Fibroblast of skin of right biceps (primary cell): ENCODE results near the gene SLC13A4.
"Not testable (repeated sequence)": the region's sequence is repeated elsewhere in the genome, so short reads cannot be mapped to it uniquely, and the experiment has no call there.

Experiments used
- DNase-seq: peaks from one replicate; pipeline ENCODE4 v3.0.0-alpha.2; 2013

Gene SLC13A4

GRCh38 chr7:135716677-135717238 is 11.2 kb downstream of the SLC13A4 start:
- DNase-seq, result peak; percentile 88

GRCh38 chr7:135715673-135716072 is 12.3 kb downstream of the SLC13A4 start:
- no peak for DNase-seq

GRCh38 chr7:135715055-135715522 is 12.9 kb downstream of the SLC13A4 start:
- DNase-seq, result no peak

GRCh38 chr7:135714534-135715009 is 13.4 kb downstream of the SLC13A4 start:
- DNase-seq, result peak; percentile 73

- DNase-seq, result peak; percentile 10
These were observed 14.0 kb downstream of the SLC13A4 start for GRCh38 chr7:135713836-135714470.

GRCh38 chr7:135712796-135713195 is 15.2 kb downstream of the SLC13A4 start:
- no peak for DNase-seq

- DNase-seq, result no peak
These were observed 15.7 kb downstream of the SLC13A4 start for GRCh38 chr7:135712182-135712782.

GRCh38 chr7:135711139-135711469 is 16.9 kb downstream of the SLC13A4 start:
- no peak for DNase-seq

GRCh38 chr7:135710417-135711138 is 17.4 kb downstream of the SLC13A4 start:
- no peak for DNase-seq

GRCh38 chr7:135709508-135709907 is 18.5 kb downstream of the SLC13A4 start:
- no peak for DNase-seq

GRCh38 chr7:135708041-135708440 is 19.9 kb downstream of the SLC13A4 start:
- DNase-seq, result no peak

GRCh38 chr7:135707570-135707966 is 20.4 kb downstream of the SLC13A4 start:
- DNase-seq, result no peak

- DNase-seq, result no peak
These were observed 21.0 kb downstream of the SLC13A4 start for GRCh38 chr7:135706858-135707569.

- DNase-seq, result no peak
These were observed 21.8 kb downstream of the SLC13A4 start for GRCh38 chr7:135706038-135706742.

GRCh38 chr7:135704698-135705097 is 23.3 kb downstream of the SLC13A4 start:
- DNase-seq, result peak; percentile 24

GRCh38 chr7:135704074-135704473 is 23.9 kb downstream of the SLC13A4 start:
- no peak for DNase-seq

GRCh38 chr7:135697276-135698049 is 30.5 kb downstream of the SLC13A4 start:
- no peak for DNase-seq

- DNase-seq, result no peak
These were observed 34.4 kb downstream of the SLC13A4 start for GRCh38 chr7:135693558-135693957.

- DNase-seq, result not testable (repeated sequence)
These were observed 35.4 kb downstream of the SLC13A4 start for GRCh38 chr7:135692606-135693005.

- DNase-seq, result peak; percentile 73
These were observed 35.9 kb downstream of the SLC13A4 start for GRCh38 chr7:135692055-135692454.

- DNase-seq, result peak; percentile 72
These were observed 37.4 kb downstream of the SLC13A4 start for GRCh38 chr7:135690566-135690965.

GRCh38 chr7:135687466-135687865 is 40.5 kb downstream of the SLC13A4 start:
- no peak for DNase-seq
